K562 (cell line): ENCODE results near the gene SLC15A5. TPM values are rescaled to one million over a fixed set of nuclear protein-coding genes. Genes with fewer than 3 reads are reported as not detected.

Experiments used
- ATAC-seq: fragments of 200-7000 bp; cut with Tn5 transposase; 3 replicates; pipeline ENCODE4 v1.9.1; 2020; ENCODE audit warnings: moderate library complexity
- BruUV-seq: library from RNA; stranded (reverse); fragments of 400-500 nt; replicated peaks from 2 replicates; lab custom pipeline; 2021; lab: Mats Ljungman, UMichigan
- CTCF ChIA-PET: fragments of 300-600 bp; formaldehyde crosslinking; extraction: SDS; loops from one replicate; lab custom pipeline; 2021; ENCODE audit warnings: low intra/inter-chr PET ratio; lab: Yijun Ruan, JAX
- POLR2A ChIA-PET: fragments of 300-600, 350-650 bp; sonication (Branson Sonifier 250); formaldehyde crosslinking; extraction: SDS; loops from one replicate; lab custom pipeline; 2021; ENCODE audit warnings: antibody characterized with exemption, inconsistent platforms; lab: Yijun Ruan, JAX
- DNase-seq, 4 experiments: peaks; one replicate each; pipeline versions ENCODE4 v3.0.0 to v3.0.0-alpha.2; 2011 to 2018; ENCODE audit warnings: low spot score in 3 of 4, mixed read lengths in 3 of 4; ENCODE audit errors: extremely low read depth in 1 of 4
- FAIRE-seq: peaks from 2 replicates; lab custom pipeline; 2011; peaks lifted over from hg19 to GRCh38; lab: Jason Lieb, UNC
- H2AFZ ChIP-seq: 2 replicates; pipeline ENCODE4 v1.6.0; 2011; ENCODE audit warnings: low read depth, low read length, control low read depth, inconsistent platforms
- H3K27ac ChIP-seq: fragments of 200-600 bp; 3 replicates; pipeline ENCODE4 v1.8.0; 2011; ENCODE audit warnings: low read depth, mild to moderate bottlenecking, control low read depth, inconsistent platforms, low read length, moderate library complexity, mixed read lengths; ENCODE audit errors: extremely low read depth
- H3K27me3 ChIP-seq, 2 experiments: fragments of 300-600 bp in 1 of 2; 2 replicates in 1 of 2; 3 replicates in 1 of 2; pipeline versions ENCODE4 v1.6.0 to v1.8.0; 2011; ENCODE audit warnings: inconsistent platforms in 2 of 2, low read length in 2 of 2, mild to moderate bottlenecking in 1 of 2, mixed read lengths in 1 of 2, moderate library complexity in 1 of 2; ENCODE audit not compliant: control insufficient read depth in 2 of 2, insufficient read depth in 2 of 2
- H3K36me3 ChIP-seq: fragments of 300-600 bp; 3 replicates; pipeline ENCODE4 v1.8.0; 2011; ENCODE audit warnings: mild to moderate bottlenecking, low read length, inconsistent platforms; ENCODE audit not compliant: control insufficient read depth, insufficient read depth
- H3K4me1 ChIP-seq, 2 experiments: fragments of 200-600 bp in 1 of 2; replicated peaks in 1 of 2; 2 replicates in 1 of 2; 3 replicates in 1 of 2; pipeline versions ENCODE4 v1.5.1 to v1.8.0; 2011; ENCODE audit warnings: inconsistent platforms in 2 of 2, low read length in 2 of 2, mild to moderate bottlenecking in 1 of 2, mixed read lengths in 1 of 2, moderate library complexity in 1 of 2; ENCODE audit not compliant: control insufficient read depth in 2 of 2, insufficient read depth in 2 of 2
- H3K4me2 ChIP-seq: 2 replicates; pipeline ENCODE4 v1.6.1; 2011; ENCODE audit warnings: low read length, control low read depth, inconsistent platforms, mixed read lengths; ENCODE audit not compliant: insufficient read depth
- H3K4me3 ChIP-seq: fragments of 200-600 bp; sonication (generic), shearing (Covaris generic); 2 replicates; pipeline ENCODE4 v1.5.1; 2016; ENCODE audit warnings: control low read depth, inconsistent platforms
- H3K79me2 ChIP-seq: fragments of 200-600 bp; 3 replicates; pipeline ENCODE4 v1.8.0; 2011; ENCODE audit warnings: low read length, inconsistent platforms; ENCODE audit not compliant: control insufficient read depth, insufficient read depth
- H3K9ac ChIP-seq, 2 experiments: 2 replicates each; pipeline versions ENCODE4 v1.6.0 to v1.6.1; 2011; ENCODE audit warnings: low read depth in 2 of 2, low read length in 2 of 2, control low read depth in 1 of 2, inconsistent platforms in 1 of 2, mild to moderate bottlenecking in 1 of 2, mixed read lengths in 1 of 2; ENCODE audit not compliant: insufficient read depth in 1 of 2
- H3K9me1 ChIP-seq: one replicate; pipeline ENCODE4 v1.6.0; 2011; ENCODE audit warnings: inconsistent platforms, mild to moderate bottlenecking, low read length, moderate library complexity; ENCODE audit not compliant: control insufficient read depth, insufficient read depth
- H3K9me3 ChIP-seq: replicated peaks from 2 replicates; pipeline ENCODE4 v1.5.1; 2011; ENCODE audit warnings: low read depth, low read length, inconsistent platforms; ENCODE audit not compliant: control insufficient read depth, insufficient read depth
- H4K20me1 ChIP-seq: replicated peaks from 2 replicates; pipeline ENCODE4 v1.6.1; 2011; ENCODE audit warnings: low read length, inconsistent platforms, mixed read lengths; ENCODE audit not compliant: control insufficient read depth, insufficient read depth
- BRD4 ChIP-seq: fragments of 200-600 bp; sonication (generic); IDR thresholded peaks from 2 replicates; pipeline ENCODE4 v1.6.1; 2017; ENCODE audit warnings: inconsistent platforms
- PATZ1 ChIP-seq: fragments of 250-450 bp; sonication (Bioruptor Pico); IDR thresholded peaks from 2 replicates; pipeline ENCODE4 v1.5.0; 2020; ENCODE audit warnings: mild to moderate bottlenecking, borderline replicate concordance
- POLR3G ChIP-seq: IDR thresholded peaks from 2 replicates; pipeline ENCODE4 v1.6.1; 2011; ENCODE audit not compliant: insufficient read length, insufficient replicate concordance; ENCODE audit errors: extremely low read depth
- RFX5 ChIP-seq: IDR thresholded peaks from 2 replicates; pipeline ENCODE4 v1.6.1; 2011; ENCODE audit warnings: low read depth, mild to moderate bottlenecking, improper control_type of control experiment, low read length
- SAFB2 ChIP-seq: fragments of 200-400 bp; formaldehyde crosslinking; IDR thresholded peaks from 2 replicates; pipeline ENCODE4 v1.6.1; 2018; ENCODE audit warnings: borderline replicate concordance, low read length, low read depth, moderate library complexity; ENCODE audit not compliant: severe bottlenecking
- ZNF174 ChIP-seq: fragments of 250-450 bp; sonication (Bioruptor Pico); IDR thresholded peaks from 2 replicates; pipeline ENCODE4 v1.4.0; 2020; ENCODE audit warnings: mild to moderate bottlenecking
- ZNF707 ChIP-seq: fragments of 250-450 bp; sonication (Bioruptor Pico); conservative IDR thresholded peaks from 2 replicates; pipeline ENCODE4 v1.8.0; 2022; ENCODE audit warnings: inconsistent platforms, mild to moderate bottlenecking, moderate library complexity
- ZNF778 ChIP-seq: fragments of 450-650 bp; formaldehyde crosslinking; IDR thresholded peaks from 2 replicates; pipeline ENCODE4 v1.4.0; 2020; ENCODE audit warnings: mild to moderate bottlenecking, moderate library complexity
- WGBS: fragments of 100-300 bp; shearing (Covaris generic); methylation state at CpG from one replicate; pipeline ENCODE4 v1.1.6; 2016; ENCODE audit warnings: low coverage, mixed read lengths; ENCODE audit not compliant: insufficient coverage; ENCODE audit errors: missing lambda C conversion rate; 5-methylcytosine and 5-hydroxymethylcytosine counted together
- in situ Hi-C: fragments of 300-500 bp; cut with MboI; formaldehyde crosslinking; loops from 4 replicates; pipeline ENCODE4 v1.15.0; 2018; ENCODE audit warnings: inconsistent platforms, mixed read lengths
- intact Hi-C: fragments of 100-400 bp; cut with micrococcal nuclease; formaldehyde crosslinking; loops from 2 replicates; pipeline ENCODE4 v1.14.2; 2022
- polyA plus RNA-seq, 8 experiments: library from polyadenylated mRNA; depleted of rRNA in 4 of 8; stranded (reverse) in 5 of 8; unstranded in 3 of 8; fragments of >200 nt; fragmentation: Nextera tagmentation in 2 of 8; fragmentation: Illumina TruSeq in 1 of 8; extraction: Ambion mirVana in 2 of 8; extraction: Trizol in 1 of 8; gene quantifications; 2 replicates each; pipeline versions ENCODE4 v1.2.1 to v1.2.3, GENCODE V29; 2011 to 2014; ENCODE audit warnings: inconsistent platforms in 1 of 8, missing spikeins in 1 of 8
- total RNA-seq, 7 experiments: library from RNA; depleted of rRNA in 6 of 7; stranded (reverse); fragments of >200 nt in 6 of 7; fragmentation: Illumina TruSeq in 2 of 7; extraction: Trizol in 2 of 7; gene quantifications; 2 replicates each; pipeline versions ENCODE4 v1.2.1 to v1.2.3, GENCODE V29; 2011 to 2021; ENCODE audit warnings: low replicate concordance in 1 of 7

The SLC15A5 gene
- total and polyA plus RNA-seq, 9 of the 15 experiments (the other 6 are each of a cell fraction or from before 2014, with no cell fraction given): not detected

- Histone ChIP-seq H3K36me3 (no peaks in the 10 kb centered on the region), H3K9ac (no peak overlapping the region), H3K9me1 (no peaks in the 10 kb centered on the region), H2AFZ (no peak overlapping the region), H3K79me2 (no peaks in the 10 kb centered on the region), H3K27ac (no peak overlapping the region), H3K4me2 (no peak overlapping the region), H3K27me3 (no peaks in the 10 kb centered on the region), H3K9me3 (no peaks in the 10 kb centered on the region), H3K4me3 (no peak overlapping the region), H3K4me1 (no peaks in the 10 kb centered on the region), H4K20me1 (no peaks in the 10 kb centered on the region)
- in situ Hi-C loops (no loop called here), intact Hi-C loops (no loop called here)
- POLR2A ChIA-PET: no interaction called here
- no peak for TF ChIP-seq BRD4
- TF ChIP-seq ZNF174 (CRISPR knock-in tag): no peak
- no peak for TF ChIP-seq RFX5
- no peak for TF ChIP-seq SAFB2
- no peak for TF ChIP-seq POLR3G
- no peak for ATAC-seq
- CTCF ChIA-PET: no interaction called here
- 7% methylated on average over 2 of the region's 2 CpGs for WGBS
- BruUV-seq: no TSS peak
- no peak for DNase-seq
- FAIRE-seq: no peak
These were observed 92.8 kb downstream of the SLC15A5 start for GRCh38 chr12:16184681-16185080.

- FAIRE-seq (no peak), ATAC-seq (no peak), DNase-seq (no peak)
- BruUV-seq: no TSS peak
- Histone ChIP-seq H3K27me3 (no peaks in the 10 kb centered on the region), H3K4me3 (no peak overlapping the region), H3K4me1 (no peaks in the 10 kb centered on the region), H3K27ac (no peak overlapping the region), H3K9ac (no peak overlapping the region), H3K79me2 (no peaks in the 10 kb centered on the region), H3K4me2 (no peak overlapping the region), H2AFZ (no peak overlapping the region), H4K20me1 (no peaks in the 10 kb centered on the region), H3K9me3 (no peaks in the 10 kb centered on the region), H3K9me1 (no peaks in the 10 kb centered on the region), H3K36me3 (no peaks in the 10 kb centered on the region)
- WGBS: 4% methylated on average over 7 of the region's 7 CpGs
- ChIA-PET POLR2A (no interaction called here), CTCF (no interaction called here)
- in situ Hi-C loops (no loop called here), intact Hi-C loops (no loop called here)
- TF ChIP-seq PATZ1 (CRISPR knock-in tag) (no peak), ZNF778 (CRISPR knock-in tag) (no peak), ZNF707 (no peak)
These were observed 93.9 kb downstream of the SLC15A5 start for GRCh38 chr12:16183541-16183940.
